Occipital lobe (tissue), 2 donors: ENCODE results near the gene PEX19. TPM values are rescaled to one million over a fixed set of nuclear protein-coding genes. Genes with fewer than 3 reads are reported as not detected.
"Not testable (repeated sequence)": the region's sequence is repeated elsewhere in the genome, so short reads cannot be mapped to it uniquely, and the experiment has no call there.

ENCODE experiments used
- DNase-seq: peaks from one replicate; lab custom pipeline; 2025; lab: John Stamatoyannopoulos, UW
- total RNA-seq: library from RNA; depleted of rRNA; stranded (reverse); fragments of >200 nt; gene quantifications from one replicate; pipeline ENCODE4 v1.2.3, GENCODE V29; 2014

Gene PEX19
- 32.9 TPM for total RNA-seq

GRCh38 chr1:160284782-160285344, at the start of gene PEX19:
Gene PEX19, minus strand, starts transcription at chr1:160285133. Its CDS starts 9 bp downstream, at chr1:160285124.
- DNase-seq, result peak; percentile 91

- DNase-seq, result no peak
Observed at GRCh38 chr1:160332516-160332915, 47.6 kb upstream of the PEX19 start.

GRCh38 chr1:160330119-160330518, 45.2 kb upstream of the PEX19 start:
- no peak for DNase-seq

- peak; percentile 5 for DNase-seq
Observed at GRCh38 chr1:160328184-160328583, 43.3 kb upstream of the PEX19 start.

GRCh38 chr1:160326418-160326817, 41.5 kb upstream of the PEX19 start:
- DNase-seq, result no peak

GRCh38 chr1:160325252-160325651, 40.3 kb upstream of the PEX19 start:
- DNase-seq, result no peak

- no peak for DNase-seq
Observed at GRCh38 chr1:160322831-160323230, 37.9 kb upstream of the PEX19 start.

- DNase-seq, result no peak
Observed at GRCh38 chr1:160315359-160315758, 30.4 kb upstream of the PEX19 start.

- no peak for DNase-seq
Observed at GRCh38 chr1:160309571-160309970, 24.6 kb upstream of the PEX19 start.

GRCh38 chr1:160309185-160309557, 24.2 kb upstream of the PEX19 start:
- DNase-seq, result no peak

GRCh38 chr1:160308451-160309184, 23.7 kb upstream of the PEX19 start:
- DNase-seq, result no peak

GRCh38 chr1:160307118-160307791, 22.3 kb upstream of the PEX19 start:
- no peak for DNase-seq

GRCh38 chr1:160300173-160300572, 15.2 kb upstream of the PEX19 start:
- no peak for DNase-seq

- DNase-seq, result no peak
Observed at GRCh38 chr1:160296036-160296435, 11.1 kb upstream of the PEX19 start.

- no peak for DNase-seq
Observed at GRCh38 chr1:160293020-160293968, 8.4 kb upstream of the PEX19 start.

- DNase-seq, result peak; percentile 42
Observed at GRCh38 chr1:160291248-160292220, 6.6 kb upstream of the PEX19 start.

GRCh38 chr1:160287769-160288168, 2.8 kb upstream of the PEX19 start:
- DNase-seq, result not testable (repeated sequence)

GRCh38 chr1:160285506-160285905, 573 bp upstream of the PEX19 start:
- no peak for DNase-seq

GRCh38 chr1:160284220-160284781, 632 bp downstream of the PEX19 start:
- no peak for DNase-seq

GRCh38 chr1:160282807-160283206, 2.1 kb downstream of the PEX19 start:
- no peak for DNase-seq
